Natural killer cell (primary cell): Measurements from ENCODE around the gene NAALADL1. TPM values are rescaled to one million over a fixed set of nuclear protein-coding genes. Genes with fewer than 3 reads are reported as not detected.

Experiments
- ATAC-seq, 3 donors: fragments of 150-1000 bp in 2 of 3; fragments of 200-7000 bp in 1 of 3; cut with Tn5 transposase; 1 replicate in 1 of 3; 2 replicates in 2 of 3; pipeline ENCODE4 v1.10.0; 2021; ENCODE audit warnings: mild to moderate bottlenecking in 2 of 3, moderate library complexity in 2 of 3
- DNase-seq, 2 donors: peaks; one replicate each; pipeline versions ENCODE4 v3.0.0 to v3.0.0-alpha.2; 2013 to 2021; ENCODE audit warnings: mixed read lengths in 1 of 2
- H3K27ac ChIP-seq: one replicate; pipeline ENCODE4 v1.5.1; 2013; ENCODE audit warnings: mild to moderate bottlenecking, low read length
- H3K27me3 ChIP-seq: one replicate; pipeline ENCODE4 v1.6.1; 2013; ENCODE audit warnings: low read length; ENCODE audit not compliant: control insufficient read depth, insufficient read depth
- H3K36me3 ChIP-seq: one replicate; pipeline ENCODE4 v1.6.1; 2013; ENCODE audit warnings: low read length; ENCODE audit not compliant: control insufficient read depth, insufficient read depth
- H3K4me1 ChIP-seq: one replicate; pipeline ENCODE4 v1.6.1; 2013; ENCODE audit warnings: low read length; ENCODE audit not compliant: control insufficient read depth, insufficient read depth
- H3K4me3 ChIP-seq: one replicate; pipeline ENCODE4 v1.5.1; 2013; ENCODE audit warnings: low read length
- H3K9me3 ChIP-seq: one replicate; pipeline ENCODE4 v1.6.1; 2013; ENCODE audit warnings: low read length; ENCODE audit not compliant: control insufficient read depth, insufficient read depth
- H3K27ac Mint-ChIP-seq, 2 donors: one replicate each; pipeline ENCODE4 v1.8.0; 2022; ENCODE audit warnings: mild to moderate bottlenecking in 2 of 2, mixed read lengths in 2 of 2, moderate library complexity in 1 of 2
- H3K27me3 Mint-ChIP-seq, 2 donors: one replicate each; pipeline ENCODE4 v1.8.0; 2022; ENCODE audit warnings: low read depth in 2 of 2, mixed read lengths in 2 of 2
- H3K36me3 Mint-ChIP-seq: one replicate; pipeline ENCODE4 v1.8.0; 2022; ENCODE audit warnings: mixed read lengths
- H3K4me1 Mint-ChIP-seq, 2 donors: one replicate each; pipeline ENCODE4 v1.8.0; 2022; ENCODE audit warnings: mixed read lengths in 2 of 2
- H3K4me3 Mint-ChIP-seq: one replicate; pipeline ENCODE4 v1.8.0; 2022; ENCODE audit warnings: mild to moderate bottlenecking, moderate library complexity, mixed read lengths
- H3K9me3 Mint-ChIP-seq, 2 donors: one replicate each; pipeline ENCODE4 v1.8.0; 2022; ENCODE audit warnings: mixed read lengths in 2 of 2
- CTCF ChIP-seq: fragments of 200-600 bp; IDR thresholded peaks from one replicate; pipeline ENCODE4 v1.8.0; 2022; ENCODE audit warnings: antibody characterized with exemption
- WGBS: methylation state at CpG from one replicate; pipeline ENCODE4 v1.1.7; 2013; ENCODE audit warnings: missing lambda C conversion rate; ENCODE audit not compliant: insufficient coverage; 5-methylcytosine and 5-hydroxymethylcytosine counted together
- intact Hi-C: fragments of 100-400 bp; cut with micrococcal nuclease; formaldehyde crosslinking; loops from one replicate; pipeline ENCODE4 v1.14.2; 2022
- total RNA-seq, 4 donors: library from RNA; stranded (reverse); fragments of 120-200 nt in 1 of 4; gene quantifications; one replicate each; pipeline versions ENCODE4 v1.2.3 to v1.2.4, GENCODE V29; 2013 to 2022

Gene NAALADL1
- total RNA-seq, 3 donors from 2014 or later (not counting 1 experiment from before 2014, with no cell fraction given): 41.6 to 54.1 (median 46.0) TPM

- ATAC-seq (no peak), DNase-seq (no peak)
- Histone ChIP-seq H3K27ac (no peak overlapping the region), H3K27me3 (no peaks in the 10 kb centered on the region), H3K36me3 (peaks cover 36% of the 10 kb centered on the region), H3K4me1 (peaks cover 16% of the 10 kb centered on the region), H3K9me3 (no peaks in the 10 kb centered on the region), H3K4me3 (no peak overlapping the region)
- peaks cover 27 to 31% of the 10 kb centered on the region in 2 donors for H3K4me1 Mint-ChIP-seq
- H3K9me3 Mint-ChIP-seq: no peaks in the 10 kb centered on the region
- TF ChIP-seq CTCF: no peak
- intact Hi-C loops: loop anchor here (10.0 kb wide), 1 partner anchor 1258 kb away; the partner anchor contains the start of genes B4GAT1 and BRMS1
- no peaks in the 10 kb centered on the region for H3K27me3 Mint-ChIP-seq
- H3K27ac Mint-ChIP-seq: no peak overlapping the region
- peaks cover 7% of the 10 kb centered on the region for H3K36me3 Mint-ChIP-seq
- over 99% methylated on average over 11 of the region's 11 CpGs for WGBS
- no peak overlapping the region for H3K4me3 Mint-ChIP-seq
These were observed 28.9 kb upstream of the NAALADL1 start for GRCh38 chr11:65087216-65087615.

GRCh38 chr11:65086809-65087208, 28.5 kb upstream of the NAALADL1 start:
- H3K4me3 ChIP-seq: no peak overlapping the region
- Mint-ChIP-seq H3K36me3 (peaks cover 7% of the 10 kb centered on the region), H3K27ac (no peak overlapping the region), H3K27me3 (no peaks in the 10 kb centered on the region), H3K4me1 (peaks cover 27 to 31% of the 10 kb centered on the region in 2 donors), H3K4me3 (no peak overlapping the region), H3K9me3 (no peaks in the 10 kb centered on the region)
- no peaks in the 10 kb centered on the region for H3K9me3 ChIP-seq
- H3K27me3 ChIP-seq: no peaks in the 10 kb centered on the region
- intact Hi-C loops: loop anchor here (10.0 kb wide), 1 partner anchor 1258 kb away; the partner anchor contains the start of genes B4GAT1 and BRMS1
- no peak for TF ChIP-seq CTCF
- H3K4me1 ChIP-seq: peaks cover 16% of the 10 kb centered on the region
- ATAC-seq: no peak
- H3K27ac ChIP-seq: no peak overlapping the region
- WGBS: 96% methylated on average over 9 of the region's 9 CpGs
- DNase-seq: no peak
- H3K36me3 ChIP-seq: peaks cover 36% of the 10 kb centered on the region

- no peak for ATAC-seq
- Histone ChIP-seq H3K4me3 (no peak overlapping the region), H3K36me3 (peaks cover 36% of the 10 kb centered on the region), H3K9me3 (no peaks in the 10 kb centered on the region), H3K27me3 (no peaks in the 10 kb centered on the region), H3K4me1 (peaks cover 16% of the 10 kb centered on the region), H3K27ac (no peak overlapping the region)
- TF ChIP-seq CTCF: no peak
- no peak for DNase-seq
- H3K4me3 Mint-ChIP-seq: peak overlapping the region; percentile 94
- H3K36me3 Mint-ChIP-seq: peaks cover 7% of the 10 kb centered on the region
- H3K27me3 Mint-ChIP-seq: no peaks in the 10 kb centered on the region
- peak overlapping the region; percentile 98 to 100 for H3K27ac Mint-ChIP-seq
- intact Hi-C loops: loop anchor here (10.0 kb wide), 1 partner anchor 1259 kb away; the partner anchor contains the start of genes B4GAT1 and BRMS1
- H3K9me3 Mint-ChIP-seq: no peaks in the 10 kb centered on the region
- peaks cover 27 to 31% of the 10 kb centered on the region in 2 donors for H3K4me1 Mint-ChIP-seq
- WGBS: 95% methylated on average over 4 of the region's 4 CpGs
These were observed 27.1 kb upstream of the NAALADL1 start for GRCh38 chr11:65085446-65085845.
